ENCODE measurements around the gene DAZ3.
"Not testable (repeated sequence)": the region's sequence is repeated elsewhere in the genome, so short reads cannot be mapped to it uniquely, and the experiment has no call there.

DAZ3 gene

GRCh38 chrY:24813293-24813692 is at the start of gene DAZ3:
Gene DAZ3 (minus strand): TSS chrY:24813393. CDS start chrY:24813185, 208 bp downstream.
- DNase-seq (ENCODE audit: low read depth in 2 of 3, low spot score in 2 of 3) = not testable (repeated sequence)

GRCh38 chrY:24833619-24834018 is 20.4 kb upstream of the DAZ3 start, which contains the start of gene DAZ4:
Gene DAZ4 (plus strand): TSS chrY:24833919. CDS start chrY:24834127, 208 bp downstream.
- DNase-seq (ENCODE audit: low read depth in 2 of 3, low spot score in 2 of 3) = not testable (repeated sequence)

GRCh38 chrY:24825069-24825468 is 11.9 kb upstream of the DAZ3 start:
- not testable (repeated sequence) for DNase-seq (ENCODE audit: low read depth in 2 of 3, low spot score in 2 of 3)

GRCh38 chrY:24824184-24824879 is 11.1 kb upstream of the DAZ3 start:
- not testable (repeated sequence) for DNase-seq (ENCODE audit: low read depth in 2 of 3, low spot score in 2 of 3)

- DNase-seq (ENCODE audit: low read depth in 2 of 3, low spot score in 2 of 3) = not testable (repeated sequence)
These were observed 8.6 kb upstream of the DAZ3 start for GRCh38 chrY:24821836-24822235.

All from activated CD8-positive, alpha-beta memory T cell treated with anti-CD3 and anti-CD28 coated beads for 48 hours (primary cell).